Heart left ventricle (tissue), 13 donors: Measurements from ENCODE around the gene SND1.

Experiments used
- POLR2A ChIP-seq, 2 donors: fragments of 450-650 bp; IDR thresholded peaks; one replicate each; pipeline ENCODE4 v1.6.1; 2017; ENCODE audit warnings: antibody characterized with exemption in 2 of 2, mild to moderate bottlenecking in 2 of 2, moderate library complexity in 2 of 2
- TF ChIP-seq, protein P1 (sequence below), 12 donors: fragments of 200-600 bp; sonication (generic) in 4 of 12; IDR thresholded peaks; one replicate each; pipeline versions ENCODE4 v1.5.0 to v1.8.0; 2018 to 2022; ENCODE audit warnings: antibody characterized with exemption in 12 of 12, mild to moderate bottlenecking in 5 of 12
- donor health status: ischemic (EF 13 %, LVEDD 7.1; RV severe dilation, severe dysfunction).
- donor health status: DM: no; HTN: yes; CAD: no.
- donor health status: DM: no; HTN: no; CAD: no.
- donor health status: ischemic (EF 25% LVEDD 6.9; RV normal size, moderate dysfunction).
- donor health status: ischemic (EF 25% LVEDD 5.7; RV mildly dilated, moderate dysfunction).
- donor health status: ischemic (EF 35%, LVEDD 5.7; RV mildly dilated, moderate dysfunction).
- donor health status: nonischemic (EF 11% LVEDD 7.7; RV severe dilation, severe dysfunction).
- donor health status: DM: yes; HTN: yes; CAD: no.
- donor health status: PGD.
- donor health status: ischemic (EF 29% LVEDD 5.4; RV normal size, mild dysfunction).
- donor health status: nonischemic (EF 23%, LVEDD 6.1; RV moderate dilation, normal function).

DNA sequence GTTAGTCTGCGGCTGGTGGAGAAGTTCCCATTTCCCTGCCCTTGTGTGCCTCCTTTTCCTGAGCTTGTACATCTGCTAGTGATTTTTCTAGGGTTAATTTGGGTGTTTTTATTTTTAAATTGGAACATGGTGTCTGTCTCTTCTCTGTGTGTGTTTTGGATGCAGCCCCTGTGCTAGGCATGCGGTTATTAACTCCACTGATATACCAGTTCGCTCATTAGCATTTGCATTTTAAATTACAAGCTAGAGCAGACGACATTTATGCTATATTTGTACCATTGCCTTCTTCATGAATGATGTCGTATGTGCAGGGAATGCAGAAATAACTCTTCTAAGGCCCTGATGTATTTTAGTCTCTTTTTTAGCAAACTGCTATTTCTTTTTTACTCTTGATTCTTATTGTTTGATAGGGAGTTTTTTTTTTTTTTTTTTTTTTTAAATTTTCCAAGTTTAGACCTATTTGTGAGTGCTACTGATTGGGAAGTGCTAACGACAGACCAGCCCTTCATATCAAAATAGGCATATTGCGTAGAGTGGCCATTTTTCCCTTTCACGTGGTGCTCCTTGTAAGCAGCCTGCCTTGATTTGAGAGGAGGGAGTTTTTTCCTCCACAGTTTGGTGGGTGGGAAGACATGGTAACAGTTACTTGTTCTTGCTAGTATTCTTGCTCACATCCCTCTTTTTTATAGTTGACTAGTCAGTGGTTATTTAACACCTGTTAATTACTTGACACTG is 289.6 kb downstream of the SND1 start:
- TF ChIP-seq, protein P1, sequence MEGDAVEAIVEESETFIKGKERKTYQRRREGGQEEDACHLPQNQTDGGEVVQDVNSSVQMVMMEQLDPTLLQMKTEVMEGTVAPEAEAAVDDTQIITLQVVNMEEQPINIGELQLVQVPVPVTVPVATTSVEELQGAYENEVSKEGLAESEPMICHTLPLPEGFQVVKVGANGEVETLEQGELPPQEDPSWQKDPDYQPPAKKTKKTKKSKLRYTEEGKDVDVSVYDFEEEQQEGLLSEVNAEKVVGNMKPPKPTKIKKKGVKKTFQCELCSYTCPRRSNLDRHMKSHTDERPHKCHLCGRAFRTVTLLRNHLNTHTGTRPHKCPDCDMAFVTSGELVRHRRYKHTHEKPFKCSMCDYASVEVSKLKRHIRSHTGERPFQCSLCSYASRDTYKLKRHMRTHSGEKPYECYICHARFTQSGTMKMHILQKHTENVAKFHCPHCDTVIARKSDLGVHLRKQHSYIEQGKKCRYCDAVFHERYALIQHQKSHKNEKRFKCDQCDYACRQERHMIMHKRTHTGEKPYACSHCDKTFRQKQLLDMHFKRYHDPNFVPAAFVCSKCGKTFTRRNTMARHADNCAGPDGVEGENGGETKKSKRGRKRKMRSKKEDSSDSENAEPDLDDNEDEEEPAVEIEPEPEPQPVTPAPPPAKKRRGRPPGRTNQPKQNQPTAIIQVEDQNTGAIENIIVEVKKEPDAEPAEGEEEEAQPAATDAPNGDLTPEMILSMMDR (IDR thresholded peaks at IDR 0.05), result no peak
- TF ChIP-seq POLR2A (IDR thresholded peaks at IDR 0.05), result no peak
